MM.1S (cell line): ENCODE data around the gene CCDC63.

ENCODE experiments used
- DNase-seq: peaks from one replicate; pipeline ENCODE4 v3.0.0-alpha.2; 2015
- H2AFZ ChIP-seq: fragments of 300-600 bp; sonication (generic); 2 replicates; pipeline ENCODE4 v1.6.0; 2016; ENCODE audit warnings: antibody characterized with exemption, low read length
- H3F3A ChIP-seq: fragments of 300-600 bp; sonication (generic); 2 replicates; pipeline ENCODE4 v1.6.1; 2016; ENCODE audit warnings: mild to moderate bottlenecking, antibody characterized with exemption, low read length, moderate library complexity, mixed read lengths; ENCODE audit not compliant: insufficient read depth
- H3K27ac ChIP-seq: fragments of 300-600 bp; sonication (generic); 2 replicates; pipeline ENCODE4 v1.5.1; 2016; ENCODE audit warnings: mild to moderate bottlenecking, low read length
- H3K27me3 ChIP-seq: fragments of 300-600 bp; sonication (generic); replicated peaks from 2 replicates; pipeline ENCODE4 v1.6.0; 2016; ENCODE audit warnings: low read length; ENCODE audit not compliant: insufficient read depth
- H3K36me3 ChIP-seq: fragments of 300-600 bp; sonication (generic); replicated peaks from 2 replicates; pipeline ENCODE4 v1.6.1; 2016; ENCODE audit warnings: mild to moderate bottlenecking, low read length, mixed read lengths; ENCODE audit not compliant: insufficient read depth
- H3K4me1 ChIP-seq: fragments of 300-600 bp; sonication (generic); 2 replicates; pipeline ENCODE4 v1.6.1; 2016; ENCODE audit warnings: low read length, mixed read lengths
- H3K4me2 ChIP-seq: fragments of 300-600 bp; sonication (generic); 2 replicates; pipeline ENCODE4 v1.6.0; 2016; ENCODE audit warnings: low read depth, low read length
- H3K4me3 ChIP-seq: fragments of 300-600 bp; sonication (generic); 2 replicates; pipeline ENCODE4 v1.5.1; 2016; ENCODE audit warnings: low read length, mixed read lengths
- H3K79me2 ChIP-seq: fragments of 300-600 bp; sonication (generic); 2 replicates; pipeline ENCODE4 v1.6.1; 2016; ENCODE audit warnings: mixed run types, low read length, mixed read lengths
- H3K9ac ChIP-seq: fragments of 300-600 bp; sonication (generic); 2 replicates; pipeline ENCODE4 v1.6.1; 2016; ENCODE audit warnings: low read length, mixed read lengths
- H3K9me2 ChIP-seq: fragments of 300-600 bp; sonication (generic); replicated peaks from 2 replicates; pipeline ENCODE4 v1.6.1; 2016; ENCODE audit warnings: mild to moderate bottlenecking, low read length, mixed read lengths; ENCODE audit not compliant: insufficient read depth
- H3K9me3 ChIP-seq: fragments of 300-600 bp; sonication (generic); replicated peaks from 2 replicates; pipeline ENCODE4 v1.6.1; 2016; ENCODE audit warnings: mild to moderate bottlenecking, low read length, mixed read lengths; ENCODE audit not compliant: insufficient read depth
- H4K20me1 ChIP-seq: fragments of 300-600 bp; sonication (generic); 2 replicates; pipeline ENCODE4 v1.6.1; 2016; ENCODE audit warnings: mild to moderate bottlenecking, low read length, moderate library complexity, mixed read lengths; ENCODE audit not compliant: insufficient read depth
- CTCF ChIP-seq: fragments of 300-600 bp; sonication (generic); IDR thresholded peaks from 2 replicates; pipeline ENCODE4 v1.5.1; 2016; ENCODE audit warnings: antibody characterized with exemption, low read length, mixed read lengths
- EZH2 ChIP-seq: fragments of 300-600 bp; sonication (generic); optimal IDR thresholded peaks from 2 replicates; pipeline ENCODE3; 2017; ENCODE audit warnings: low read depth, mild to moderate bottlenecking, antibody characterized with exemption, low read length, mixed read lengths
- EZH2phosphoT487 ChIP-seq: fragments of 300-600 bp; sonication (generic); IDR thresholded peaks from 2 replicates; pipeline ENCODE4 v1.6.1; 2018; ENCODE audit warnings: antibody characterized with exemption, low read length

Gene CCDC63

GRCh38 chr12:110906516-110906915 lies 59.7 kb downstream of the CCDC63 start:
- H3K4me3 ChIP-seq: no peak overlapping the region

GRCh38 chr12:110906985-110907384 lies 60.2 kb downstream of the CCDC63 start:
- H3K9me3 ChIP-seq: no peaks in the 10 kb centered on the region

More at GRCh38 chr12:110906516-110906915, 59.7 kb downstream of the CCDC63 start:
- no peaks in the 10 kb centered on the region for H3K4me1 ChIP-seq
- no peak overlapping the region for H2AFZ ChIP-seq
- no peak for TF ChIP-seq CTCF
- TF ChIP-seq EZH2: no peak
- no peak for TF ChIP-seq EZH2phosphoT487
- no peaks in the 10 kb centered on the region for H4K20me1 ChIP-seq
- peak overlapping the region; percentile 13; the same call in 1 of the 2 replicates for H3K27ac ChIP-seq
- no peaks in the 10 kb centered on the region for H3K9me3 ChIP-seq
- H3K9ac ChIP-seq: no peak overlapping the region
- no peak for DNase-seq
- H3K36me3 ChIP-seq: no peaks in the 10 kb centered on the region
- no peaks in the 10 kb centered on the region for H3F3A ChIP-seq
- no peak overlapping the region; the same call in 1 of the 2 replicates for H3K4me2 ChIP-seq
- H3K27me3 ChIP-seq: no peaks in the 10 kb centered on the region
- H3K9me2 ChIP-seq: no peaks in the 10 kb centered on the region
- no peaks in the 10 kb centered on the region for H3K79me2 ChIP-seq

GRCh38 chr12:110907583-110907982 lies 60.8 kb downstream of the CCDC63 start:
- Histone ChIP-seq H3K4me2 (no peak overlapping the region), H3K9ac (no peak overlapping the region), H3K4me3 (no peak overlapping the region), H3K4me1 (no peaks in the 10 kb centered on the region), H3K36me3 (no peaks in the 10 kb centered on the region), H3K9me3 (no peaks in the 10 kb centered on the region), H4K20me1 (no peaks in the 10 kb centered on the region), H3K27ac (no peak overlapping the region), H2AFZ (no peak overlapping the region), H3K79me2 (no peaks in the 10 kb centered on the region), H3F3A (no peaks in the 10 kb centered on the region), H3K27me3 (no peaks in the 10 kb centered on the region), H3K9me2 (no peaks in the 10 kb centered on the region)
- DNase-seq: no peak
- no peak for TF ChIP-seq CTCF
- no peak for TF ChIP-seq EZH2
- no peak for TF ChIP-seq EZH2phosphoT487

More at GRCh38 chr12:110906985-110907384, 60.2 kb downstream of the CCDC63 start:
- no peaks in the 10 kb centered on the region for H3K9me2 ChIP-seq
- no peak overlapping the region for H2AFZ ChIP-seq
- H3F3A ChIP-seq: no peaks in the 10 kb centered on the region
- H3K4me3 ChIP-seq: no peak overlapping the region
- DNase-seq: no peak
- TF ChIP-seq CTCF (no peak), EZH2phosphoT487 (no peak)
- no peaks in the 10 kb centered on the region for H3K4me1 ChIP-seq
- no peak overlapping the region for H3K4me2 ChIP-seq
- H3K27ac ChIP-seq: no peak overlapping the region; the same call in 1 of the 2 replicates
- H3K36me3 ChIP-seq: no peaks in the 10 kb centered on the region
- no peak overlapping the region for H3K9ac ChIP-seq
- H4K20me1 ChIP-seq: no peaks in the 10 kb centered on the region
- no peaks in the 10 kb centered on the region for H3K27me3 ChIP-seq
- H3K79me2 ChIP-seq: no peaks in the 10 kb centered on the region
